Astrocyte (in vitro differentiated cells and primary cell): Measurements from ENCODE around the gene PRRX2.

Experiments used
- EZH2 ChIP-seq: IDR thresholded peaks from 2 replicates; pipeline ENCODE4 v1.6.1; 2012; ENCODE audit warnings: mild to moderate bottlenecking, low read length, inconsistent platforms; ENCODE audit not compliant: insufficient read depth
- TF ChIP-seq, protein P1 (sequence below): IDR thresholded peaks from 2 replicates; pipeline ENCODE4 v1.5.1; 2011; ENCODE audit warnings: low read depth, mild to moderate bottlenecking, inconsistent platforms, low read length, moderate library complexity; ENCODE audit not compliant: insufficient read depth

DNA sequence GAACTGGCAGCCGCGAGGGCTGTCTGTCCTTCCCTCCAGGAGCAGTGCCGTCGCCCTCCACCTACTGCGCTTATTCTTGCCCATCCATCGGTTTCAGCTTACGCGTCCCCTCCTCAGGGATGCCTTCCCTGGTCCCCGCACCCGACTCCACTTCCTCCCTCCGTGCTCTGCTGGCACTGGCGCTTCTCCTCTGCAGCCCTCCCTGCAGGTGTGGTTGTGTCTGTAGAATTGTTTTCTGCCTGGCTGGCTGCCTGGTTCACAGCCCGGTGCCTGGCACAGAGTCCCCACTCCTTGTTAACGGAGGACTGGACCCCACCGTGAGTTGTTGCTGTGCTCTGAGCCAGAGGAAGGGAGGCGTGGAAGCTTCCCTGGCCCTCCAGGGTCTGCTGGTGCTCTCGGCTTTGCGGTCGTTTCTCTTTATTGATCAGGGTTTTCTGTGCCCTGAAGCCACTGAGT lies 33.7 kb upstream of the PRRX2 start:
- TF ChIP-seq, protein P1, sequence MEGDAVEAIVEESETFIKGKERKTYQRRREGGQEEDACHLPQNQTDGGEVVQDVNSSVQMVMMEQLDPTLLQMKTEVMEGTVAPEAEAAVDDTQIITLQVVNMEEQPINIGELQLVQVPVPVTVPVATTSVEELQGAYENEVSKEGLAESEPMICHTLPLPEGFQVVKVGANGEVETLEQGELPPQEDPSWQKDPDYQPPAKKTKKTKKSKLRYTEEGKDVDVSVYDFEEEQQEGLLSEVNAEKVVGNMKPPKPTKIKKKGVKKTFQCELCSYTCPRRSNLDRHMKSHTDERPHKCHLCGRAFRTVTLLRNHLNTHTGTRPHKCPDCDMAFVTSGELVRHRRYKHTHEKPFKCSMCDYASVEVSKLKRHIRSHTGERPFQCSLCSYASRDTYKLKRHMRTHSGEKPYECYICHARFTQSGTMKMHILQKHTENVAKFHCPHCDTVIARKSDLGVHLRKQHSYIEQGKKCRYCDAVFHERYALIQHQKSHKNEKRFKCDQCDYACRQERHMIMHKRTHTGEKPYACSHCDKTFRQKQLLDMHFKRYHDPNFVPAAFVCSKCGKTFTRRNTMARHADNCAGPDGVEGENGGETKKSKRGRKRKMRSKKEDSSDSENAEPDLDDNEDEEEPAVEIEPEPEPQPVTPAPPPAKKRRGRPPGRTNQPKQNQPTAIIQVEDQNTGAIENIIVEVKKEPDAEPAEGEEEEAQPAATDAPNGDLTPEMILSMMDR = no peak
- TF ChIP-seq EZH2 = no peak
